AG10803 (cell line): ENCODE data around the gene HAPLN3.

Experiments
- DNase-seq: peaks from one replicate; pipeline ENCODE4 v3.0.0; 2010; ENCODE audit warnings: low read depth
- H3K4me3 ChIP-seq: 2 replicates; pipeline ENCODE4 v1.5.1; 2011; ENCODE audit warnings: mild to moderate bottlenecking, low read length, control low read depth
- CTCF ChIP-seq: conservative IDR thresholded peaks from 2 replicates; pipeline ENCODE4 v1.5.1; 2011; ENCODE audit warnings: mild to moderate bottlenecking, low read length, control low read depth, inconsistent platforms

The HAPLN3 gene

GRCh38 chr15:88900309-88900981, 5.1 kb upstream of the HAPLN3 start:
- DNase-seq, result peak; percentile 70
- H3K4me3 ChIP-seq, result no peak overlapping the region
- TF ChIP-seq CTCF, result no peak

GRCh38 chr15:88899251-88899650, 3.9 kb upstream of the HAPLN3 start:
- no peak for DNase-seq
- no peak overlapping the region for H3K4me3 ChIP-seq
- TF ChIP-seq CTCF, result no peak

- TF ChIP-seq CTCF, result no peak
- H3K4me3 ChIP-seq, result no peak overlapping the region
- DNase-seq, result no peak
Measured at GRCh38 chr15:88898736-88899135, 3.4 kb upstream of the HAPLN3 start.

GRCh38 chr15:88897456-88898194, 2.3 kb upstream of the HAPLN3 start:
- H3K4me3 ChIP-seq, result no peak overlapping the region
- peak; percentile 80 for DNase-seq
- TF ChIP-seq CTCF, result peak; percentile 63

DNA sequence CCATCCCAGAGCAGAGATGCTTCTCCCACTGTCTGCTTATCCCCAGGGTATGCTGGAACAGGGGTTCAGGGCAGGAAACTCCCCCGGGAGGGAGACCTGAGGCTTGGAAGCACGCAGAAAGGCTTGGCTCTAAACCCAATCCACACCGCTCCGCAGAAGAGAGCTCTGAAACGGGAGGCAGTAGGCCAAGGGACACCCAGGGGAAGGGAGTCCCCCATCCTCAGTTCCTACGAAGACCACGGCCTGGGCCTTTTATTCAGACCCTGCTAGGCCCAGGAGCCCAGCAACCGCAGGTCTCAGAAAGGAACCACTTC, 1.8 kb upstream of the HAPLN3 start:
- no peak overlapping the region for H3K4me3 ChIP-seq
- no peak for TF ChIP-seq CTCF
- no peak for DNase-seq

- H3K4me3 ChIP-seq, result no peak overlapping the region
- TF ChIP-seq CTCF, result no peak
- DNase-seq, result no peak
Measured at GRCh38 chr15:88896333-88897033, 1.1 kb upstream of the HAPLN3 start.
